RWPE2 (cell line): ENCODE results near the gene IGSF23.

Experiments
- ATAC-seq: fragments of 200-7000 bp; cut with Tn5 transposase; 3 replicates; pipeline ENCODE4 v1.9.1; 2021; ENCODE audit warnings: low read depth
- DNase-seq: peaks from one replicate; pipeline ENCODE4 v3.0.0-alpha.2; 2020; ENCODE audit warnings: low spot score
- H3K27ac ChIP-seq: fragments of 450-650 bp; 2 replicates; pipeline ENCODE4 v1.5.1; 2017; ENCODE audit warnings: mild to moderate bottlenecking; ENCODE audit not compliant: poor library complexity, severe bottlenecking
- H3K27me3 ChIP-seq: fragments of 250-450 bp; sonication (Bioruptor Pico); 2 replicates; pipeline ENCODE4 v1.5.1; 2021; ENCODE audit warnings: mild to moderate bottlenecking, moderate library complexity; ENCODE audit not compliant: insufficient read depth, poor library complexity, severe bottlenecking
- H3K36me3 ChIP-seq: fragments of 250-450 bp; sonication (Bioruptor Pico); 2 replicates; pipeline ENCODE4 v1.5.1; 2020; ENCODE audit warnings: low read depth, mild to moderate bottlenecking, moderate library complexity
- H3K4me1 ChIP-seq: fragments of 250-450 bp; sonication (Bioruptor Pico); 2 replicates; pipeline ENCODE4 v1.5.1; 2021; ENCODE audit warnings: mild to moderate bottlenecking, moderate library complexity; ENCODE audit not compliant: insufficient read depth, poor library complexity, severe bottlenecking
- H3K4me3 ChIP-seq: fragments of 250-450 bp; sonication (Bioruptor Pico); 2 replicates; pipeline ENCODE4 v1.5.1; 2021; ENCODE audit warnings: mild to moderate bottlenecking, moderate library complexity; ENCODE audit not compliant: severe bottlenecking
- H3K9me3 ChIP-seq: fragments of 250-450 bp; sonication (Bioruptor Pico); 2 replicates; pipeline ENCODE4 v1.5.1; 2021; ENCODE audit warnings: mild to moderate bottlenecking, moderate library complexity; ENCODE audit not compliant: severe bottlenecking
- CTCF ChIP-seq: fragments of 450-650 bp; IDR thresholded peaks from one replicate; pipeline ENCODE4 v1.5.1; 2017; ENCODE audit warnings: mild to moderate bottlenecking, moderate library complexity; ENCODE audit not compliant: poor library complexity, severe bottlenecking

Gene IGSF23

GRCh38 chr19:44613295-44614178, at the start of gene IGSF23:
Gene IGSF23, plus strand, starts transcription at chr19:44613563. Its CDS starts 83 bp downstream, at chr19:44613646.
- Histone ChIP-seq H3K4me3 (no peak within 1 kb of the TSS), H3K9me3 (no peaks in the 10 kb centered on the region), H3K27ac (no peak within 1 kb of the TSS), H3K27me3 (no peaks in the 10 kb centered on the region), H3K36me3 (no peaks in the 10 kb centered on the region), H3K4me1 (peaks cover 11% of the 10 kb centered on the region)
- TF ChIP-seq CTCF, result no peak
- DNase-seq, result no peak
- ATAC-seq, result no peak

GRCh38 chr19:44566984-44567383, 46.4 kb upstream of the IGSF23 start:
- Histone ChIP-seq H3K4me1 (no peaks in the 10 kb centered on the region), H3K4me3 (no peak overlapping the region), H3K9me3 (no peaks in the 10 kb centered on the region), H3K27ac (no peak overlapping the region), H3K27me3 (no peaks in the 10 kb centered on the region), H3K36me3 (no peaks in the 10 kb centered on the region)
- TF ChIP-seq CTCF, result no peak
- no peak for ATAC-seq
- DNase-seq, result no peak

- TF ChIP-seq CTCF, result no peak
- H3K4me1 ChIP-seq, result no peaks in the 10 kb centered on the region
- no peak overlapping the region for H3K4me3 ChIP-seq
- no peaks in the 10 kb centered on the region for H3K27me3 ChIP-seq
- no peak for ATAC-seq
- H3K36me3 ChIP-seq, result no peaks in the 10 kb centered on the region
- H3K9me3 ChIP-seq, result no peaks in the 10 kb centered on the region
- DNase-seq, result no peak
- no peak overlapping the region for H3K27ac ChIP-seq
These were observed 45.6 kb upstream of the IGSF23 start for GRCh38 chr19:44567745-44568144.

- Histone ChIP-seq H3K4me1 (no peaks in the 10 kb centered on the region), H3K27me3 (no peaks in the 10 kb centered on the region), H3K9me3 (no peaks in the 10 kb centered on the region), H3K4me3 (no peak overlapping the region), H3K36me3 (no peaks in the 10 kb centered on the region), H3K27ac (no peak overlapping the region)
- ATAC-seq (no peak), DNase-seq (no peak)
- no peak for TF ChIP-seq CTCF
These were observed 42.8 kb upstream of the IGSF23 start for GRCh38 chr19:44570603-44570983.
